ENCODE results near the gene GATC.
A peak's percentile ranks its signal among the peaks of the same experiment; 100 is the strongest.
"Not testable (repeated sequence)": the region's sequence is repeated elsewhere in the genome, so short reads cannot be mapped to it uniquely, and the experiment has no call there.

GATC gene

GRCh38 chr12:120439646-120440247 lies 6.5 kb upstream of the GATC start:
- Histone ChIP-seq H3K9me3 (ENCODE audit: control insufficient read depth, insufficient read depth, low read length) (no peaks in the 10 kb centered on the region), H3K4me1 (ENCODE audit: control insufficient read depth, insufficient read depth, low read length) (no peaks in the 10 kb centered on the region), H3K27me3 (ENCODE audit: control insufficient read depth, insufficient read depth, low read length) (no peaks in the 10 kb centered on the region), H3K9ac (ENCODE audit: low read depth, low read length) (no peak overlapping the region), H3K36me3 (ENCODE audit: control insufficient read depth, insufficient read depth, low read length) (peaks cover 14% of the 10 kb centered on the region), H3K4me3 (ENCODE audit: low read depth, low read length) (peak overlapping the region; percentile 42)

GRCh38 chr12:120444676-120445075 lies 1.6 kb upstream of the GATC start:
- Histone ChIP-seq H3K9ac (ENCODE audit: low read depth, low read length) (no peak overlapping the region), H3K4me3 (ENCODE audit: low read depth, low read length) (no peak overlapping the region), H3K27me3 (ENCODE audit: control insufficient read depth, insufficient read depth, low read length) (no peaks in the 10 kb centered on the region), H3K36me3 (ENCODE audit: control insufficient read depth, insufficient read depth, low read length) (peaks cover 16% of the 10 kb centered on the region), H3K9me3 (ENCODE audit: control insufficient read depth, insufficient read depth, low read length) (no peaks in the 10 kb centered on the region), H3K4me1 (ENCODE audit: control insufficient read depth, insufficient read depth, low read length) (no peaks in the 10 kb centered on the region)

GRCh38 chr12:120446844-120447178 lies 567 bp downstream of the GATC start:
- Histone ChIP-seq H3K4me3 (ENCODE audit: low read depth, low read length) (peak overlapping the region; percentile 100), H3K9ac (ENCODE audit: low read depth, low read length) (peak overlapping the region; percentile 98), H3K36me3 (ENCODE audit: control insufficient read depth, insufficient read depth, low read length) (peaks cover 17% of the 10 kb centered on the region)
- H3K27me3 ChIP-seq (ENCODE audit: control insufficient read depth, insufficient read depth, low read length); H3K4me1 ChIP-seq (ENCODE audit: control insufficient read depth, insufficient read depth, low read length); H3K9me3 ChIP-seq (ENCODE audit: control insufficient read depth, insufficient read depth, low read length): not testable (repeated sequence)

DNA sequence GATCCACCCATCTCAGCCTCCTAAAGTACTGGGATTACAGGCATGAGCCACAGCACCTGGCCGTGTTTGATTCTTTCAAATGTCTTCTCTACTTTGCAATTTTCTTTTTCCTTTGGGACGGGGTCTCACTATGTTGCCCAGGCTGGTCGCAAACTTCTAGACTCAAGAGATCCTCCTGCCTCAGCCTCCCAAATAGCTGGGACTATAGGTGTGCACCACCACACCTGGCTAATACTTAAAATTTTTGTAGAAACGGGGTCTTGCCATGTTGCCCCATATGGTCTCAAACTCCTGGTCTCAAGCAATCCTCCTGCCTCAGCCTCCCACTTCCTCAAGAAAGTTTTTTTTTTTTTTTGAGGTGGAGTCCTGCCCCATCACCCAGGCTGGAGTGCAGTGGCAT lies 1.7 kb downstream of the GATC start:
- Histone ChIP-seq H3K9me3 (ENCODE audit: control insufficient read depth, insufficient read depth, low read length) (no peaks in the 10 kb centered on the region), H3K4me3 (ENCODE audit: low read depth, low read length) (no peak overlapping the region), H3K4me1 (ENCODE audit: control insufficient read depth, insufficient read depth, low read length) (no peaks in the 10 kb centered on the region), H3K27me3 (ENCODE audit: control insufficient read depth, insufficient read depth, low read length) (no peaks in the 10 kb centered on the region), H3K36me3 (ENCODE audit: control insufficient read depth, insufficient read depth, low read length) (peaks cover 20% of the 10 kb centered on the region), H3K9ac (ENCODE audit: low read depth, low read length) (no peak overlapping the region)

- not testable (repeated sequence) for H3K4me1 ChIP-seq (ENCODE audit: control insufficient read depth, insufficient read depth, low read length); H3K27me3 ChIP-seq (ENCODE audit: control insufficient read depth, insufficient read depth, low read length); H3K9ac ChIP-seq (ENCODE audit: low read depth, low read length); H3K9me3 ChIP-seq (ENCODE audit: control insufficient read depth, insufficient read depth, low read length); H3K4me3 ChIP-seq (ENCODE audit: low read depth, low read length)
- peaks cover 13% of the 10 kb centered on the region for H3K36me3 ChIP-seq (ENCODE audit: control insufficient read depth, insufficient read depth, low read length)
Measured at GRCh38 chr12:120452524-120452923, 6.3 kb downstream of the GATC start.

DNA sequence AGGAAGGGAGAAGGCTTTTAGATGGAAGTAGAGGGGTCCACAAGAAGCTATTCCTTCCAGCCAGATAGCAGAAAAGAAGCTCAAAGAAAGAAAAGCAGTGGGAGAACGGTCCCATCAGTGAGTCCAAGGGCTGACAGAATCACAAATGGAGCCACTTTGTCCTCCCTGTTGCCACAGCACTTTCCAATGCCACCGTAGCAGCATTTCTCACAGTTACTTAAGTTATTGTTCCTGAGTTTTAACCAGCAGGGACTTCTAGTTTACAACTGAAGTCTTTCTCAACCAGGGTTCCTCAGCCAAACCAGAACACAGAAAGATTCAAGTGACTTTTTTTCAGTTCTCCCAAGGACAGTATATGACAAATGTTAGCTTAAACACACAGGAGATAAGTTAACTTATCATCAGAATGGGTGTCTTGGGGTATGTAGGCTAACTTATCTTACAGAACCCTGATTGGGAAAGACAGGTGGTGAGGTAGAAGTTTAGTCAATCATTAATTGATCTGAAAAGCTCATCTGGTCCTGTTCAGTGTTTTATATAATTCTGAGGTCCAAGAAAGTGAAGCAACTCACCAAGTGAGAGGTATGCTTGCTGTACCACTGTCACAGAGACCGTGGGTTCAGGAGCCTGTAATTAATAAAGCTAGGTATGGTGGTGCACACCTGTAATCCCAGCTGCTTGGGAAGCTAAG lies 7.0 kb downstream of the GATC start:
- Histone ChIP-seq H3K27me3 (ENCODE audit: control insufficient read depth, insufficient read depth, low read length) (no peaks in the 10 kb centered on the region), H3K9ac (ENCODE audit: low read depth, low read length) (no peak overlapping the region), H3K36me3 (ENCODE audit: control insufficient read depth, insufficient read depth, low read length) (peaks cover 13% of the 10 kb centered on the region), H3K4me1 (ENCODE audit: control insufficient read depth, insufficient read depth, low read length) (no peaks in the 10 kb centered on the region), H3K9me3 (ENCODE audit: control insufficient read depth, insufficient read depth, low read length) (no peaks in the 10 kb centered on the region), H3K4me3 (ENCODE audit: low read depth, low read length) (no peak overlapping the region)

DNA sequence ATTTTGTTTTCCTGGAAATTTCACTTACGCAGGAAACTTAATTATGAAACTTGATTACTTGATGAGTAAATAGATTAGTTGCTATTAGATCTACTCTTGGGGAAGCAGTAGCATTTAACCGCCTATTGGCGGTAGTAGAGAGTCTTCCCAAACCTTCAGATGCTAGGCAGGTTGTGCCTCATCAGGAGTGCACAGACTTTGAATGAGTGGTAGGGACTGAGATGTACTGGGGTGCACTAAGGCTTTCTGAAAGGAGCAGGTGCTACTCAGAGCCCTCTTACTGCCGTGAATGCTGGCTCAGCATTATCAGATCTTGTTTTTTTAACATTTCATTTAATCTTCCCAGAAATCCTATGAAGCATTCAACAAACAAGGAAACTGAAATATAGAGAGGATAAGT lies 7.7 kb downstream of the GATC start:
- peaks cover 19% of the 10 kb centered on the region for H3K36me3 ChIP-seq (ENCODE audit: control insufficient read depth, insufficient read depth, low read length)
- no peak overlapping the region for H3K4me3 ChIP-seq (ENCODE audit: low read depth, low read length)
- no peaks in the 10 kb centered on the region for H3K4me1 ChIP-seq (ENCODE audit: control insufficient read depth, insufficient read depth, low read length)

DNA sequence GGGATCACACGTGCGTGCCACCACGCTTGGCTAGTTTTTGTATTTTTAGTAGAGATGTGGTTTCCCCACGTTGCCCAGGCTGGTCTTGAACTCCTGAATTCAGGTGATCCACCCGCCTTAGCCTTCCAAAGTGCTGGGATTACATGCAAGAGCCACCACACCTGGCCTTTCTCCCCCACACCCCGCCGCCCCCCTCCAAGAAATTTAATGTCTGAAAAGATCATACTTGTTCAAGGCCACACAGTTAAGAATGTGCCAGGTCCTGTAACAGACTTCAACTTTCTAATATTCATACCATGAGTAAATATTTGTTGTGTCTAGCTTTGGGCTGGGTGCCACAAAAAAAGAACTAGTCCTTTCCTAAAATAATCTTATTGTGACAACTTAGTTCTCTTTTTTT lies 9.1 kb downstream of the GATC start:
- H3K4me1 ChIP-seq (ENCODE audit: control insufficient read depth, insufficient read depth, low read length): no peaks in the 10 kb centered on the region
- no peaks in the 10 kb centered on the region for H3K9me3 ChIP-seq (ENCODE audit: control insufficient read depth, insufficient read depth, low read length)
- H3K27me3 ChIP-seq (ENCODE audit: control insufficient read depth, insufficient read depth, low read length): no peaks in the 10 kb centered on the region
- peaks cover 27% of the 10 kb centered on the region for H3K36me3 ChIP-seq (ENCODE audit: control insufficient read depth, insufficient read depth, low read length)
- no peak overlapping the region for H3K9ac ChIP-seq (ENCODE audit: low read depth, low read length)
- H3K4me3 ChIP-seq (ENCODE audit: low read depth, low read length): no peak overlapping the region

More for the DNA sequence above, 7.7 kb downstream of the GATC start:
- Histone ChIP-seq H3K27me3 (ENCODE audit: control insufficient read depth, insufficient read depth, low read length) (no peaks in the 10 kb centered on the region), H3K9ac (ENCODE audit: low read depth, low read length) (no peak overlapping the region), H3K9me3 (ENCODE audit: control insufficient read depth, insufficient read depth, low read length) (no peaks in the 10 kb centered on the region)

GRCh38 chr12:120457133-120457532 lies 10.9 kb downstream of the GATC start:
- Histone ChIP-seq H3K27me3 (ENCODE audit: control insufficient read depth, insufficient read depth, low read length) (no peaks in the 10 kb centered on the region), H3K4me1 (ENCODE audit: control insufficient read depth, insufficient read depth, low read length) (no peaks in the 10 kb centered on the region), H3K9me3 (ENCODE audit: control insufficient read depth, insufficient read depth, low read length) (no peaks in the 10 kb centered on the region), H3K36me3 (ENCODE audit: control insufficient read depth, insufficient read depth, low read length) (peaks cover 23% of the 10 kb centered on the region), H3K9ac (ENCODE audit: low read depth, low read length) (no peak overlapping the region), H3K4me3 (ENCODE audit: low read depth, low read length) (no peak overlapping the region)

DNA sequence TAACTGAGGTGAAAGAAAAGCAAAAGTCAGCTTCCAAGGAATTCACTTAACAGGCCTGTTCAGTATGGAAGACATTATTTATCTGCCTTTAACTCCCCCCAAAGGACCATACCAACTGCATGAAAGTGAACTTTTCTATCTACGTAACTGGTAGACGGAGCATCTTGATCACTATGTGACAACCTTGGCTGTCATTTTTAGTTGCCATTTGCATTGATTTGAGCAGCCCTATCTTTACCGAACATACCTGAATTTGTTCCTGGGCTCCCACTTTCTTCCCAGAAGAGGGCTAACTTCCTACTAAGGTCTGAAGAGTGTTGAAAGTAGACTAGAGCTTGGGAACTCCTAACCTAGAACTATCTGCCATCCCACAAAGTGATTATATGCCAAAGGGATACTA lies 13.9 kb downstream of the GATC start:
- no peak overlapping the region for H3K9ac ChIP-seq (ENCODE audit: low read depth, low read length)
- no peaks in the 10 kb centered on the region for H3K4me1 ChIP-seq (ENCODE audit: control insufficient read depth, insufficient read depth, low read length)
- no peaks in the 10 kb centered on the region for H3K9me3 ChIP-seq (ENCODE audit: control insufficient read depth, insufficient read depth, low read length)
- H3K36me3 ChIP-seq (ENCODE audit: control insufficient read depth, insufficient read depth, low read length): peaks cover 44% of the 10 kb centered on the region
- no peak overlapping the region for H3K4me3 ChIP-seq (ENCODE audit: low read depth, low read length)
- no peaks in the 10 kb centered on the region for H3K27me3 ChIP-seq (ENCODE audit: control insufficient read depth, insufficient read depth, low read length)

DNA sequence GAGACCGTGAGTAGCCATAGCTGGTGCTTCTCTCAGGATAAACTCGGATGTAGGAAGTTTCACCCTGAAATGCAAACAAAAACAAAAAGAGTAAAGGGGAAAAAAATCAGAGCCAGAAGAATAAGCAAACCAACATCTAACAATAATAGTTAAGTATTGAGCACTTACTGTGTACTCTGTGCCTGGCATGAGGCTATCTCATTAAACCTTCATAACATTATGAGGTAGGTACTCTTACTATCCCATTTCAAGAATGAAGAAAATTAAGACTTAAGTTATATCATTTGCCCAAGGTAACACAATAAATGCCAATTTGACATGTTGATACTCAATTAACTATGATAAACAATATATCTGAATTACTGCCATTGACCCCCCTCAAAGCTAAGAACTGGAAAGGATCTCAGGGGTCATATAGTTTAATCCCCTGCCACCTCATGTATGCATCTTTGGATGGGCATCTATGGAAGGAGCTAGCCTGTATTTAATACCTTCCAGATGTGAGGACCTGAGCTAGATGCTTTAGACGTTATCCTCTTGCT lies 15.9 kb downstream of the GATC start:
- Histone ChIP-seq H3K36me3 (ENCODE audit: control insufficient read depth, insufficient read depth, low read length) (peaks cover 44% of the 10 kb centered on the region), H3K4me3 (ENCODE audit: low read depth, low read length) (no peak overlapping the region), H3K9ac (ENCODE audit: low read depth, low read length) (no peak overlapping the region), H3K9me3 (ENCODE audit: control insufficient read depth, insufficient read depth, low read length) (no peaks in the 10 kb centered on the region), H3K4me1 (ENCODE audit: control insufficient read depth, insufficient read depth, low read length) (peaks cover 3% of the 10 kb centered on the region), H3K27me3 (ENCODE audit: control insufficient read depth, insufficient read depth, low read length) (no peaks in the 10 kb centered on the region)

DNA sequence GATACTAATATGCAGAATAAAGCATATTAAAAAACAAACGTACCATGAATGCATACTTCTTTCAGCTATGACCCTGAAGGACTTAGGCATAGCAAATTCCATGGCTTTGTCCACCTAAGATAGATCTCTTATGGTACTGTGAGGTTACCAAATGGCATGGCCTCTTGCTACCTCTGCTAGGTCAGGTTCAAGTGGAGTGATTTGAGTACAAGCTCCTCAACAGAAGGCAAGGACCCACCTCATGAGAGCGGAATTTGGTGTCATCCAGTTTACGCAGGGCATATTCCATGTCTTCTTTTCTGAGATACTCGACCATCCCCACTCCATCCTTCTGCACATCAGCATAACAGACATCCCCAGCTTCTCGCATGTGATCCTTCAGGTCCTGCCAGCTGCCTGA lies 17.5 kb downstream of the GATC start:
- Histone ChIP-seq H3K27me3 (ENCODE audit: control insufficient read depth, insufficient read depth, low read length) (no peaks in the 10 kb centered on the region), H3K4me1 (ENCODE audit: control insufficient read depth, insufficient read depth, low read length) (peaks cover 3% of the 10 kb centered on the region), H3K36me3 (ENCODE audit: control insufficient read depth, insufficient read depth, low read length) (peaks cover 40% of the 10 kb centered on the region), H3K4me3 (ENCODE audit: low read depth, low read length) (no peak overlapping the region), H3K9ac (ENCODE audit: low read depth, low read length) (no peak overlapping the region), H3K9me3 (ENCODE audit: control insufficient read depth, insufficient read depth, low read length) (no peaks in the 10 kb centered on the region)
